Measurements from ENCODE around the gene XCR1.

XCR1 gene

GRCh38 chr3:45981346-45982074, 45.8 kb downstream of the XCR1 start:
- no peak for DNase-seq

- DNase-seq: no peak
Measured at GRCh38 chr3:45980819-45981218, 46.5 kb downstream of the XCR1 start.

- no peak for DNase-seq
Measured at GRCh38 chr3:45980229-45980813, 47.0 kb downstream of the XCR1 start.

GRCh38 chr3:45979378-45979777, 47.9 kb downstream of the XCR1 start:
- no peak for DNase-seq

GRCh38 chr3:45978006-45978761, 49.1 kb downstream of the XCR1 start:
- DNase-seq: peak; percentile 40

- DNase-seq: peak; percentile 66
Measured at GRCh38 chr3:45976191-45977091, 50.8 kb downstream of the XCR1 start.

- no peak for DNase-seq
Measured at GRCh38 chr3:45975686-45976085, 51.6 kb downstream of the XCR1 start.

GRCh38 chr3:45974686-45975085, 52.6 kb downstream of the XCR1 start:
- no peak for DNase-seq

GRCh38 chr3:45972534-45973402, 54.5 kb downstream of the XCR1 start:
- no peak for DNase-seq

GRCh38 chr3:45969953-45970352, 57.3 kb downstream of the XCR1 start:
- DNase-seq: no peak

GRCh38 chr3:45969116-45969515, 58.2 kb downstream of the XCR1 start:
- DNase-seq: no peak

- DNase-seq: no peak
Measured at GRCh38 chr3:45968706-45969105, 58.6 kb downstream of the XCR1 start.

GRCh38 chr3:45968149-45968548, 59.1 kb downstream of the XCR1 start:
- DNase-seq: no peak

- no peak for DNase-seq
Measured at GRCh38 chr3:45967724-45968123, 59.6 kb downstream of the XCR1 start.
